Suprapubic skin (tissue), 3 donors: ENCODE results near the gene AIFM1.

Experiments
- CTCF ChIP-seq, 2 donors: fragments of 200-600 bp in 1 of 2; fragments of 450-650 bp in 1 of 2; sonication (generic) in 1 of 2; IDR thresholded peaks; one replicate each; pipeline ENCODE4 v1.5.1; 2016 to 2019; ENCODE audit warnings: antibody characterized with exemption in 2 of 2, mild to moderate bottlenecking in 1 of 2, moderate library complexity in 1 of 2
- POLR2AphosphoS5 ChIP-seq, 3 donors: sonication (generic); formaldehyde crosslinking; IDR thresholded peaks; one replicate each; pipeline ENCODE4 v1.6.1; 2017; ENCODE audit warnings: antibody characterized with exemption in 3 of 3

- TF ChIP-seq CTCF (IDR thresholded peaks at IDR 0.05): no peak
- TF ChIP-seq POLR2AphosphoS5 (IDR thresholded peaks at IDR 0.05): no peak
Observed at GRCh38 chrX:130172127-130172845, 6.6 kb upstream of the AIFM1 start.
